Urinary bladder (tissue), 4 donors: ENCODE measurements around the gene ITGB8. TPM values are rescaled to one million over a fixed set of nuclear protein-coding genes. Genes with fewer than 3 reads are reported as not detected.

Experiments used
- DNase-seq: peaks from one replicate; pipeline ENCODE4 v3.0.0-alpha.2; 2015; ENCODE audit errors: extremely low spot score
- H3K27ac ChIP-seq: one replicate; pipeline ENCODE4 v1.5.1; 2013; ENCODE audit warnings: low read depth, mild to moderate bottlenecking, moderate library complexity
- H3K36me3 ChIP-seq: one replicate; pipeline ENCODE4 v1.6.1; 2013; ENCODE audit warnings: mild to moderate bottlenecking, moderate library complexity; ENCODE audit not compliant: insufficient read depth
- H3K4me1 ChIP-seq: one replicate; pipeline ENCODE4 v1.6.1; 2013; ENCODE audit warnings: mild to moderate bottlenecking, moderate library complexity; ENCODE audit not compliant: insufficient read depth
- H3K4me3 ChIP-seq: one replicate; pipeline ENCODE4 v1.5.1; 2013; ENCODE audit warnings: low read depth, low read length
- WGBS: extraction: QIAGEN DNeasy Blood & Tissue Kit; methylation state at CpG from one replicate; pipeline ENCODE4 v1.1.7; 2013; 5-methylcytosine and 5-hydroxymethylcytosine counted together
- polyA plus RNA-seq: library from polyadenylated mRNA; stranded (reverse); fragments of 200-250 nt; gene quantifications from one replicate; pipeline ENCODE4 v1.2.3, GENCODE V29; 2013
- total RNA-seq: library from RNA; depleted of rRNA; stranded (reverse); fragments of >200 nt; gene quantifications from one replicate; pipeline ENCODE4 v1.2.3, GENCODE V29; 2014
- donor health status: healthy with polysubstance abuse.
- donor health status: healthy.

ITGB8 gene
- total and polyA plus RNA-seq, 2 donors, result 6.3 to 106 TPM

GRCh38 chr7:20354610-20355528, 24.2 kb downstream of the ITGB8 start:
- peaks cover 1% of the 10 kb centered on the region for H3K4me1 ChIP-seq
- no peak overlapping the region for H3K27ac ChIP-seq
- H3K36me3 ChIP-seq, result peaks cover 1% of the 10 kb centered on the region
- DNase-seq, result no peak
- H3K4me3 ChIP-seq, result no peak overlapping the region
- WGBS, result 76% methylated on average over 9 of the region's 9 CpGs

GRCh38 chr7:20358106-20358505, 27.4 kb downstream of the ITGB8 start:
- Histone ChIP-seq H3K36me3 (peaks cover 3% of the 10 kb centered on the region), H3K4me3 (no peak overlapping the region), H3K27ac (no peak overlapping the region), H3K4me1 (no peaks in the 10 kb centered on the region)
- 98% methylated on average over 3 of the region's 3 CpGs for WGBS
- DNase-seq, result no peak

- Histone ChIP-seq H3K36me3 (peaks cover 3% of the 10 kb centered on the region), H3K4me1 (no peaks in the 10 kb centered on the region), H3K4me3 (no peak overlapping the region), H3K27ac (no peak overlapping the region)
- WGBS, result 88% methylated on average over 3 of the region's 3 CpGs
- DNase-seq, result no peak
Measured at GRCh38 chr7:20358762-20359282, 28.1 kb downstream of the ITGB8 start.

DNA sequence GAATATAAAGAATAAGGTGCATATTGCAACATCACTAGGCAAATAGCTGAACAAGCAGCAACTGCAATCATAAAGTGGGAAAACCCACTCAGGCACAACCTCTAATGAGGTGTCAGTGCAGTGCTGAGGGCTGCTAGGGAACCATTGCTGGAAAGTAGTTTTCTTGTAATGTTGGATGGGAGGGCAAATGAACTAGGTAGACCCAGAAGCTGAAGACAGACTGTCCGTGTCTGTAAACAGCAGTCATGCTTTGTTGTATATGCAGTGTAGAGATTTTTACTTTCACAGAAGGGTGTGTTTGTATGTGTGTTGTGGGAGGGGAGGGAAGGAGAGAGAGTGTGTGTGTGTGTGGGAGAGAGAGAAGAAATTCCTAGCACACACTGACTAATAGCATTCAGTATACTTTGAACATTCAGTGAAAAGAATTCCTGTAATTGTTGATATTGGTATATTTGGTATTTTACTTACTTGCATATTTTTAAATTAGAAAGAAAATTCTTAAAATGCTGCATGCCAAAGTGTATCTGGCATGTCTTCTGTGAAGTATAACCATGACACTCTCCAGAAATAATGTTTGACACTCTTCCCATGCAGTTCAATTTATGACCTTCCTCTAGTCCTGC, 28.8 kb downstream of the ITGB8 start:
- DNase-seq, result no peak
- H3K4me3 ChIP-seq, result no peak overlapping the region
- H3K27ac ChIP-seq, result no peak overlapping the region
- 51% methylated on average over 1 of the region's 1 CpG for WGBS
- no peaks in the 10 kb centered on the region for H3K4me1 ChIP-seq
- peaks cover 4% of the 10 kb centered on the region for H3K36me3 ChIP-seq

GRCh38 chr7:20362574-20363253, 32.0 kb downstream of the ITGB8 start:
- no peak overlapping the region for H3K4me3 ChIP-seq
- DNase-seq, result no peak
- no peak overlapping the region for H3K27ac ChIP-seq

GRCh38 chr7:20364571-20365196, 34.0 kb downstream of the ITGB8 start:
- H3K36me3 ChIP-seq, result peaks cover 3% of the 10 kb centered on the region
- no peak overlapping the region for H3K27ac ChIP-seq
- no peak for DNase-seq
- no peak overlapping the region for H3K4me3 ChIP-seq
- H3K4me1 ChIP-seq, result no peaks in the 10 kb centered on the region
- 55% methylated on average over 4 of the region's 4 CpGs for WGBS

More at GRCh38 chr7:20362574-20363253, 32.0 kb downstream of the ITGB8 start:
- peaks cover 3% of the 10 kb centered on the region for H3K36me3 ChIP-seq
- WGBS, result 80% methylated on average over 2 of the region's 2 CpGs
- H3K4me1 ChIP-seq, result no peaks in the 10 kb centered on the region

DNA sequence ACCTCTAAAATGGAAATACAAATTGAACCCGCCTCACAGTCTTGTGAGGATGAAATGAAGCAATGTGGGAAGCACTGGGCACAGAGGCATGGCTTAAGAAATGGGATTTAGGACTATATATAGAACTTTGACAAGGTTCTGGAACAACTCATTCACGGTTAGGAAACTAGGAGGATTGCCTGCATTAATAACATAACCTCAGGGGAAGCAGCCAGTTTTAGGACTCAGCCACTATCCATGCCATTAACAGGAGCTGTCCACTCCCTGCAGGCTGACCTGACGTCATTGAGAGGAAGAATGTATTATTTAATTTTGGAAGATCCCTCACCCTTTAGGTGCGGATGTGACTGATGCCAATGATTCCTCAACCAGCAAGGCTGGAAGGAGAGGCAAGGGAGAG, 34.8 kb downstream of the ITGB8 start:
- H3K36me3 ChIP-seq, result peaks cover 3% of the 10 kb centered on the region
- WGBS, result 37% methylated on average over 4 of the region's 4 CpGs
- H3K4me1 ChIP-seq, result no peaks in the 10 kb centered on the region
- H3K4me3 ChIP-seq, result no peak overlapping the region
- DNase-seq, result no peak
- H3K27ac ChIP-seq, result no peak overlapping the region

DNA sequence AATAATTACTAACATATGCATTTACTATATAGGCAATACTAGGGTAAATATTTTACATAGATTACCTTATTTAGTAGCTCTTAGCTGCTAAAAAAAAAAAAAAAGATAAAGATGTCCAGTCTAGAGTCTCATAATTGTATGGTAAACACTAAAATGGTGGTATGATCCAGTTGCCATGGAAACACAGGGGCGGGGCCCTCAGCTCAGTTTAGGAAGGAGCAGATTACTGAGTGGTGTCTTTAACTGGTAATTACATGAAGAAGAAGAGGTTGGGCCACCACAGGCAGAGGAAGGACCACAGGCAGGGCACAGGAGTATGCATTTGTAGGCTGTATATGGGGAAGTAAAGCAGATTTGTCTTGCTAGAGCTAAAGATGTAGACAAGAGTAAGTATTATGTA, 43.7 kb downstream of the ITGB8 start:
- H3K27ac ChIP-seq, result no peak overlapping the region
- H3K4me1 ChIP-seq, result no peaks in the 10 kb centered on the region
- 94% methylated on average over 1 of the region's 1 CpG for WGBS
- no peak overlapping the region for H3K4me3 ChIP-seq
- no peaks in the 10 kb centered on the region for H3K36me3 ChIP-seq
- no peak for DNase-seq

GRCh38 chr7:20376796-20377195, 46.1 kb downstream of the ITGB8 start:
- Histone ChIP-seq H3K4me3 (no peak overlapping the region), H3K4me1 (no peaks in the 10 kb centered on the region), H3K36me3 (peaks cover 2% of the 10 kb centered on the region), H3K27ac (no peak overlapping the region)
- no peak for DNase-seq
- WGBS, result 94% methylated on average over 6 of the region's 6 CpGs

DNA sequence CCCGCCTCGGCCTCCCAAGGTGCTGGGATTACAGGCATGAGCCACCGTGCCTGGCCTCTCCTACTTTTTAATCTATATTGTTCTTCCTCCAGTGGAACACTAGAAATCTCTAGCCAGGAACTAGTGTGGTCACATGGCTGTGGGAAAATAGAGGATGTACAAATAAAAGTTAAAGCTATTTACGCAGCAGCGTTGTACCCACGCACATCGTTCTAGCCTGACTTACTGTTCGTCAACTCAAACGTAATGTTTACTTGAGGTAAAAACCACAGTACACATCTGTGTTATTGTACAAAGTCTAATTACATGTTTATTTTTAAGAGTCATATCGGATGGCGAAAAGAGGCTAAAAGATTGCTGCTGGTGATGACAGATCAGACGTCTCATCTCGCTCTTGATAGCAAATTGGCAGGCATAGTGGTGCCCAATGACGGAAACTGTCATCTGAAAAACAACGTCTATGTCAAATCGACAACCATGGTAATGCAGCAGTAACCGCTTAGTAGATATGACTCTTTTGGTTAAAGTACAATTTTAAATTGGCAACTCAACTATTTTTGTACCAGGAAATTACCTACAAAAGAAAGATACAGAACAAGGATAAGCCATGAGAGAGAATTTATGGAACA, 50.8 kb downstream of the ITGB8 start:
- no peak overlapping the region for H3K27ac ChIP-seq
- H3K4me3 ChIP-seq, result no peak overlapping the region
- no peak for DNase-seq
- 92% methylated on average over 17 of the region's 17 CpGs for WGBS
- peaks cover 2% of the 10 kb centered on the region for H3K36me3 ChIP-seq
- H3K4me1 ChIP-seq, result no peaks in the 10 kb centered on the region

- no peak overlapping the region for H3K27ac ChIP-seq
- peaks cover 5% of the 10 kb centered on the region for H3K36me3 ChIP-seq
- no peaks in the 10 kb centered on the region for H3K4me1 ChIP-seq
- no peak overlapping the region for H3K4me3 ChIP-seq
- no peak for DNase-seq
Measured at GRCh38 chr7:20383351-20383750, 52.7 kb downstream of the ITGB8 start.

DNA sequence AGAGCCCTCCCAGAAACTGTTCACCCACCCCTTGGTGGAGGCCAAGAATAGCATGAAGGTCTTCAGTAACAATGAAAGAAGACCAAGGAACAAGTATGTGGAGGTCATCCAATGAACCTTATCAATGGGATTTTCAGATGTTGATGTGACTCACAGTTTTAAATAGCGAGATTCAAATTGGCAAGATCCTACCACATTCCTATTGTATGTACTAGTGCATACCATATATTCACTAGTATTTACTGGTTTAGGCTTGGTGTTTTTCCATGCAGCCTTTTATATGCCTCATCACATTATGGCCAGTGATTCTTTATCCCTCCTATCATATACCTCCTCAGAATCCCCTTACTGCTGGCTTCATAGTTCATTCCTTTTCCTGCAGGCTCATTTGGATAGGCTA, 54.4 kb downstream of the ITGB8 start:
- Histone ChIP-seq H3K4me3 (no peak overlapping the region), H3K36me3 (peaks cover 5% of the 10 kb centered on the region), H3K4me1 (no peaks in the 10 kb centered on the region), H3K27ac (no peak overlapping the region)
- DNase-seq, result no peak
- WGBS, result 39% methylated on average over 1 of the region's 1 CpG

GRCh38 chr7:20388084-20388483, 57.4 kb downstream of the ITGB8 start:
- no peak overlapping the region for H3K27ac ChIP-seq
- WGBS, result 84% methylated on average over 1 of the region's 1 CpG
- no peak overlapping the region for H3K4me3 ChIP-seq
- no peaks in the 10 kb centered on the region for H3K4me1 ChIP-seq
- DNase-seq, result peak; percentile 67
- H3K36me3 ChIP-seq, result peaks cover 3% of the 10 kb centered on the region
